ENCODE measurements around the gene SPECC1L.

- TF ChIP-seq POLR2AphosphoS5 (IDR thresholded peaks at IDR 0.05), result no peak
- TF ChIP-seq POLR2A (IDR thresholded peaks at IDR 0.05; ENCODE audit: low read depth), result no peak
- TF ChIP-seq, protein P1, sequence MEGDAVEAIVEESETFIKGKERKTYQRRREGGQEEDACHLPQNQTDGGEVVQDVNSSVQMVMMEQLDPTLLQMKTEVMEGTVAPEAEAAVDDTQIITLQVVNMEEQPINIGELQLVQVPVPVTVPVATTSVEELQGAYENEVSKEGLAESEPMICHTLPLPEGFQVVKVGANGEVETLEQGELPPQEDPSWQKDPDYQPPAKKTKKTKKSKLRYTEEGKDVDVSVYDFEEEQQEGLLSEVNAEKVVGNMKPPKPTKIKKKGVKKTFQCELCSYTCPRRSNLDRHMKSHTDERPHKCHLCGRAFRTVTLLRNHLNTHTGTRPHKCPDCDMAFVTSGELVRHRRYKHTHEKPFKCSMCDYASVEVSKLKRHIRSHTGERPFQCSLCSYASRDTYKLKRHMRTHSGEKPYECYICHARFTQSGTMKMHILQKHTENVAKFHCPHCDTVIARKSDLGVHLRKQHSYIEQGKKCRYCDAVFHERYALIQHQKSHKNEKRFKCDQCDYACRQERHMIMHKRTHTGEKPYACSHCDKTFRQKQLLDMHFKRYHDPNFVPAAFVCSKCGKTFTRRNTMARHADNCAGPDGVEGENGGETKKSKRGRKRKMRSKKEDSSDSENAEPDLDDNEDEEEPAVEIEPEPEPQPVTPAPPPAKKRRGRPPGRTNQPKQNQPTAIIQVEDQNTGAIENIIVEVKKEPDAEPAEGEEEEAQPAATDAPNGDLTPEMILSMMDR (IDR thresholded peaks at IDR 0.05), result no peak
- TF ChIP-seq EP300 (IDR thresholded peaks at IDR 0.05), result no peak
Measured at GRCh38 chr22:24323695-24324094, 53.1 kb downstream of the SPECC1L start.
